COLO829 (cell line): ENCODE results near the gene SENP8.
"Not testable (repeated sequence)": the region's sequence is repeated elsewhere in the genome, so short reads cannot be mapped to it uniquely, and the experiment has no call there.

ENCODE experiments used
- DNase-seq: peaks from one replicate; pipeline ENCODE4 v3.0.0; 2012; ENCODE audit warnings: low spot score

The SENP8 gene

GRCh38 chr15:72118017-72118978, at the start of gene SENP8, which contains the start of gene MYO9A:
TSS of gene SENP8 (plus strand) at chr15:72118403. CDS start at chr15:72139624, 21,221 bp downstream.
TSS of gene MYO9A (minus strand) at chr15:72118150. CDS start at chr15:72046563, 71,587 bp downstream.
- peak; percentile 81 for DNase-seq

- DNase-seq = no peak
These were observed 49.3 kb upstream of the SENP8 start for GRCh38 chr15:72068856-72069255.

- no peak for DNase-seq
These were observed 47.3 kb upstream of the SENP8 start for GRCh38 chr15:72070817-72071447.

- DNase-seq = not testable (repeated sequence)
These were observed 46.8 kb upstream of the SENP8 start for GRCh38 chr15:72071448-72071825.

GRCh38 chr15:72074335-72075060, 43.7 kb upstream of the SENP8 start:
- DNase-seq = no peak

- no peak for DNase-seq
These were observed 40.3 kb upstream of the SENP8 start for GRCh38 chr15:72077950-72078349.

- DNase-seq = no peak
These were observed 39.3 kb upstream of the SENP8 start for GRCh38 chr15:72078887-72079286.

- no peak for DNase-seq
These were observed 36.0 kb upstream of the SENP8 start for GRCh38 chr15:72082176-72082575.

GRCh38 chr15:72086010-72086697, 32.0 kb upstream of the SENP8 start:
- DNase-seq = no peak

GRCh38 chr15:72086920-72087648, 31.1 kb upstream of the SENP8 start:
- DNase-seq = no peak

- no peak for DNase-seq
These were observed 26.2 kb upstream of the SENP8 start for GRCh38 chr15:72092006-72092405.

GRCh38 chr15:72092691-72093090, 25.5 kb upstream of the SENP8 start:
- no peak for DNase-seq

- no peak for DNase-seq
These were observed 21.4 kb upstream of the SENP8 start for GRCh38 chr15:72096796-72097195.

GRCh38 chr15:72098040-72098439, 20.2 kb upstream of the SENP8 start:
- DNase-seq = no peak

- no peak for DNase-seq
These were observed 19.0 kb upstream of the SENP8 start for GRCh38 chr15:72099155-72099554.

- DNase-seq = not testable (repeated sequence)
These were observed 17.7 kb upstream of the SENP8 start for GRCh38 chr15:72100551-72100950.

- no peak for DNase-seq
These were observed 13.1 kb upstream of the SENP8 start for GRCh38 chr15:72105111-72105510.

- no peak for DNase-seq
These were observed 12.1 kb upstream of the SENP8 start for GRCh38 chr15:72106068-72106467.

- no peak for DNase-seq
These were observed 7.8 kb upstream of the SENP8 start for GRCh38 chr15:72110355-72110754.

GRCh38 chr15:72112116-72112515, 6.1 kb upstream of the SENP8 start:
- no peak for DNase-seq

GRCh38 chr15:72112805-72113204, 5.4 kb upstream of the SENP8 start:
- no peak for DNase-seq
